WTC11 (cell line): ENCODE data around the gene RNF113B. TPM values are rescaled to one million over a fixed set of nuclear protein-coding genes. Genes with fewer than 3 reads are reported as not detected.

Experiments used
- ATAC-seq: fragments of 200-7000 bp; cut with Tn5 transposase; 2 replicates; pipeline ENCODE4 v1.10.0; 2021; ENCODE audit warnings: mild to moderate bottlenecking, moderate library complexity
- CTCF ChIA-PET: fragments of 300-600 bp; sonication (Branson Sonifier 250); formaldehyde crosslinking; loops from one replicate; lab custom pipeline; 2021; ENCODE audit warnings: antibody characterized with exemption; lab: Charles Lee
- POLR2A ChIA-PET: fragments of 350-600 bp; sonication (Branson Sonifier 250); formaldehyde crosslinking; loops from one replicate; lab custom pipeline; 2021; ENCODE audit warnings: antibody characterized with exemption; lab: Charles Lee
- DNase-seq: peaks from one replicate; pipeline ENCODE4 v3.0.0; 2021; ENCODE audit warnings: low spot score
- H3K27ac Mint-ChIP-seq: 2 replicates; pipeline ENCODE4 v1.8.0; 2021; ENCODE audit warnings: mixed read lengths
- H3K27me3 Mint-ChIP-seq: 2 replicates; pipeline ENCODE4 v1.8.0; 2021; ENCODE audit warnings: low read depth, mild to moderate bottlenecking, moderate library complexity, mixed read lengths
- H3K36me3 Mint-ChIP-seq: 2 replicates; pipeline ENCODE4 v1.8.0; 2021; ENCODE audit warnings: mixed read lengths
- H3K4me1 Mint-ChIP-seq: 2 replicates; pipeline ENCODE4 v1.8.0; 2022; ENCODE audit warnings: mixed read lengths
- H3K4me3 Mint-ChIP-seq: 2 replicates; pipeline ENCODE4 v1.8.0; 2021; ENCODE audit warnings: mild to moderate bottlenecking, moderate library complexity, mixed read lengths
- H3K9me3 Mint-ChIP-seq: 2 replicates; pipeline ENCODE4 v1.8.0; 2021; ENCODE audit warnings: mixed read lengths
- CREM ChIP-seq: sonication (generic); formaldehyde crosslinking; IDR thresholded peaks from 2 replicates; pipeline ENCODE4 v1.8.1; 2022; ENCODE audit warnings: mild to moderate bottlenecking, missing genetic modification reagents, moderate library complexity
- EMX1 ChIP-seq: fragments of 250-450 bp; sonication (Bioruptor Pico); IDR thresholded peaks from 2 replicates; pipeline ENCODE4 v1.8.0; 2021; ENCODE audit warnings: mild to moderate bottlenecking
- HMGA2 ChIP-seq: fragments of 250-450 bp; sonication (Bioruptor Pico); IDR thresholded peaks from 2 replicates; pipeline ENCODE4 v1.4.0; 2021; ENCODE audit warnings: mild to moderate bottlenecking, moderate library complexity
- IRF2 ChIP-seq: sonication (generic); formaldehyde crosslinking; IDR thresholded peaks from 2 replicates; pipeline ENCODE4 v1.8.0; 2022; ENCODE audit warnings: low read depth, missing genetic modification reagents, borderline replicate concordance
- MYBL2 ChIP-seq: sonication (generic); formaldehyde crosslinking; IDR thresholded peaks from 2 replicates; pipeline ENCODE4 v1.8.1; 2023; ENCODE audit warnings: mild to moderate bottlenecking, moderate library complexity, missing genetic modification reagents
- NFATC4 ChIP-seq: fragments of 250-450 bp; sonication (Bioruptor Pico); IDR thresholded peaks from 2 replicates; pipeline ENCODE4 v1.9.0; 2021; ENCODE audit warnings: mild to moderate bottlenecking
- NR1H2 ChIP-seq: sonication (generic); formaldehyde crosslinking; IDR thresholded peaks from 2 replicates; pipeline ENCODE4 v1.9.0; 2021; ENCODE audit warnings: mild to moderate bottlenecking, moderate library complexity, missing genetic modification reagents
- NR2C2 ChIP-seq: sonication (generic); formaldehyde crosslinking; IDR thresholded peaks from 2 replicates; pipeline ENCODE4 v1.8.0; 2022; ENCODE audit warnings: mild to moderate bottlenecking, missing genetic modification reagents
- RELA ChIP-seq: sonication (generic); formaldehyde crosslinking; IDR thresholded peaks from 2 replicates; pipeline ENCODE4 v1.8.1; 2022; ENCODE audit warnings: missing genetic modification reagents, mild to moderate bottlenecking, borderline replicate concordance
- SP1 ChIP-seq: sonication (generic); formaldehyde crosslinking; conservative IDR thresholded peaks from 2 replicates; pipeline ENCODE4 v1.8.1; 2022; ENCODE audit warnings: missing genetic modification reagents
- ZNF121 ChIP-seq: sonication (generic); formaldehyde crosslinking; IDR thresholded peaks from 2 replicates; pipeline ENCODE4 v1.8.0; 2023; ENCODE audit warnings: missing genetic modification reagents
- ZNF232 ChIP-seq: sonication (generic); formaldehyde crosslinking; IDR thresholded peaks from 2 replicates; pipeline ENCODE4 v1.8.0; 2022; ENCODE audit warnings: mild to moderate bottlenecking, missing genetic modification reagents
- ZNF416 ChIP-seq: fragments of 250-450 bp; sonication (Bioruptor Pico); IDR thresholded peaks from 2 replicates; pipeline ENCODE4 v1.9.0; 2021; ENCODE audit warnings: mild to moderate bottlenecking, inconsistent platforms
- total RNA-seq: library from RNA; stranded (reverse); gene quantifications from 3 replicates; pipeline ENCODE4 v1.2.3, GENCODE V29; 2021
- TF ChIP-seq, protein P1 (sequence below): sonication (generic); formaldehyde crosslinking; IDR thresholded peaks from 2 replicates; pipeline ENCODE4 v1.8.0; 2023; ENCODE audit warnings: missing genetic modification reagents
- TF ChIP-seq, protein P2 (sequence below): fragments of 250-450 bp; sonication (Bioruptor Pico); IDR thresholded peaks from 2 replicates; pipeline ENCODE4 v1.9.0; 2021; ENCODE audit warnings: moderate library complexity, mild to moderate bottlenecking, inconsistent platforms, borderline replicate concordance
- TF ChIP-seq, protein P3 (sequence below): fragments of 250-450 bp; sonication (Bioruptor Pico); IDR thresholded peaks from 2 replicates; pipeline ENCODE4 v1.8.0; 2021; ENCODE audit warnings: mild to moderate bottlenecking
- TF ChIP-seq, protein P4 (sequence below): fragments of 200-600 bp; IDR thresholded peaks from 2 replicates; pipeline ENCODE4 v1.8.0; 2022; ENCODE audit warnings: antibody characterized with exemption
- TF ChIP-seq, protein P5 (sequence below): sonication (generic); formaldehyde crosslinking; IDR thresholded peaks from 2 replicates; pipeline ENCODE4 v1.8.0; 2023; ENCODE audit warnings: mild to moderate bottlenecking, missing genetic modification reagents
- TF ChIP-seq, protein P6 (sequence below): sonication (generic); formaldehyde crosslinking; IDR thresholded peaks from 2 replicates; pipeline ENCODE4 v1.8.1; 2022; ENCODE audit warnings: low read depth, mild to moderate bottlenecking, moderate library complexity, missing genetic modification reagents, borderline replicate concordance
- TF ChIP-seq, protein P7 (sequence below): sonication (generic); formaldehyde crosslinking; IDR thresholded peaks from 2 replicates; pipeline ENCODE4 v1.8.0; 2022; ENCODE audit warnings: missing genetic modification reagents
- TF ChIP-seq, protein P8 (sequence below): fragments of 250-450 bp; sonication (Bioruptor Pico); IDR thresholded peaks from 2 replicates; pipeline ENCODE4 v2.1.2; 2022; ENCODE audit warnings: mild to moderate bottlenecking, moderate library complexity

The RNF113B gene
- total RNA-seq, 1 experiment from 2014 or later: not detected

DNA sequence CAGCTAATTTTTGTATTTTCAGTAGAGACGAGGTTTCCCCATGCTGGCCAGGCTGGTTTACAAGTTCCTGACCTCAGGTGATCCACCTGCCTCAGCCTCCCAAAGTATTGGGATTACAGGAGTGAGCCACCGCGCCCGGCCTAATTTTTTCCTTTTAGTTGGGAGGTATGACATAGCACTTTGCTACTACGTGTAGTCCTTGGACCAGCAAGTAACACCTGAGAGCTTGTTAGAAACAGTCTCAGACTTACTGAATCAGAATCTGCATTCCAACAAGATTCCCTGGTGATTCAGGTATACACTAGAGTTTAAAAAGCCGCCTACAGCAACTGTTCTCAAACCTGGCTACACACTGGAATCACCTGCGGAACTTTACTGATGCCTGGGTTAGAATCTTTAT lies 36.0 kb downstream of the RNF113B start (continued):
- TF ChIP-seq ZNF416 (no peak), MYBL2 (CRISPR knock-in tag) (no peak)
- TF ChIP-seq, protein P1, sequence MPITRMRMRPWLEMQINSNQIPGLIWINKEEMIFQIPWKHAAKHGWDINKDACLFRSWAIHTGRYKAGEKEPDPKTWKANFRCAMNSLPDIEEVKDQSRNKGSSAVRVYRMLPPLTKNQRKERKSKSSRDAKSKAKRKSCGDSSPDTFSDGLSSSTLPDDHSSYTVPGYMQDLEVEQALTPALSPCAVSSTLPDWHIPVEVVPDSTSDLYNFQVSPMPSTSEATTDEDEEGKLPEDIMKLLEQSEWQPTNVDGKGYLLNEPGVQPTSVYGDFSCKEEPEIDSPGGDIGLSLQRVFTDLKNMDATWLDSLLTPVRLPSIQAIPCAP (CRISPR knock-in tag): no peak

DNA sequence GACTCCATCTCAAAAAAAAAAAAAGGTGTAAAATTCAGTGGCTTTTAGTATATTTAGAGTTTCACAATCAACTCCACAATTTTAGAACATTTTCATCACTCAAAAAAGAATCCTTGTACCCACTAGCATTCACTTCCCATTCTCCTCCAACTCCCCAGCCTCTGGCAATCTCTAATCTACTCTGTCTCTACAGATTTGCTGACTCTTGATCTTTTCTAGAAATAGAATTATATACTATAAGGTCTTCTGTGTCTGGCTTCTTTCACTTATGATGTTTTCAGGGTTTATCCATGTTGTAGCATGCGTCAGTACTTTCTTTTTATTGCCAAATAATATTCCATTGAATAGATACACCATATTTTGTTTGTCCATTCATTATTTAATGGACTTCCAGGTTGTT lies 42.2 kb downstream of the RNF113B start:
- ATAC-seq (no peak), DNase-seq (no peak)
- Mint-ChIP-seq H3K9me3 (no peaks in the 10 kb centered on the region), H3K36me3 (no peaks in the 10 kb centered on the region), H3K27me3 (no peaks in the 10 kb centered on the region; the same call in none of the 2 replicates), H3K4me3 (no peak overlapping the region), H3K27ac (no peak overlapping the region), H3K4me1 (no peaks in the 10 kb centered on the region)
- ChIA-PET POLR2A (no interaction called here), CTCF (no interaction called here)
- TF ChIP-seq, protein P2, sequence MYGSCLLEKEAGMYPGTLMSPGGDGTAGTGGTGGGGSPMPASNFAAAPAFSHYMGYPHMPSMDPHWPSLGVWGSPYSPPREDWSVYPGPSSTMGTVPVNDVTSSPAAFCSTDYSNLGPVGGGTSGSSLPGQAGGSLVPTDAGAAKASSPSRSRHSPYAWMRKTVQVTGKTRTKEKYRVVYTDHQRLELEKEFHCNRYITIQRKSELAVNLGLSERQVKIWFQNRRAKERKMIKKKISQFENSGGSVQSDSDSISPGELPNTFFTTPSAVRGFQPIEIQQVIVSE (CRISPR knock-in tag): no peak
- TF ChIP-seq HMGA2 (CRISPR knock-in tag): no peak
- TF ChIP-seq SP1: no peak
- TF ChIP-seq, protein P3, sequence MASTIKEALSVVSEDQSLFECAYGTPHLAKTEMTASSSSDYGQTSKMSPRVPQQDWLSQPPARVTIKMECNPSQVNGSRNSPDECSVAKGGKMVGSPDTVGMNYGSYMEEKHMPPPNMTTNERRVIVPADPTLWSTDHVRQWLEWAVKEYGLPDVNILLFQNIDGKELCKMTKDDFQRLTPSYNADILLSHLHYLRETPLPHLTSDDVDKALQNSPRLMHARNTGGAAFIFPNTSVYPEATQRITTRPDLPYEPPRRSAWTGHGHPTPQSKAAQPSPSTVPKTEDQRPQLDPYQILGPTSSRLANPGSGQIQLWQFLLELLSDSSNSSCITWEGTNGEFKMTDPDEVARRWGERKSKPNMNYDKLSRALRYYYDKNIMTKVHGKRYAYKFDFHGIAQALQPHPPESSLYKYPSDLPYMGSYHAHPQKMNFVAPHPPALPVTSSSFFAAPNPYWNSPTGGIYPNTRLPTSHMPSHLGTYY (CRISPR knock-in tag): no peak
- TF ChIP-seq, protein P4, sequence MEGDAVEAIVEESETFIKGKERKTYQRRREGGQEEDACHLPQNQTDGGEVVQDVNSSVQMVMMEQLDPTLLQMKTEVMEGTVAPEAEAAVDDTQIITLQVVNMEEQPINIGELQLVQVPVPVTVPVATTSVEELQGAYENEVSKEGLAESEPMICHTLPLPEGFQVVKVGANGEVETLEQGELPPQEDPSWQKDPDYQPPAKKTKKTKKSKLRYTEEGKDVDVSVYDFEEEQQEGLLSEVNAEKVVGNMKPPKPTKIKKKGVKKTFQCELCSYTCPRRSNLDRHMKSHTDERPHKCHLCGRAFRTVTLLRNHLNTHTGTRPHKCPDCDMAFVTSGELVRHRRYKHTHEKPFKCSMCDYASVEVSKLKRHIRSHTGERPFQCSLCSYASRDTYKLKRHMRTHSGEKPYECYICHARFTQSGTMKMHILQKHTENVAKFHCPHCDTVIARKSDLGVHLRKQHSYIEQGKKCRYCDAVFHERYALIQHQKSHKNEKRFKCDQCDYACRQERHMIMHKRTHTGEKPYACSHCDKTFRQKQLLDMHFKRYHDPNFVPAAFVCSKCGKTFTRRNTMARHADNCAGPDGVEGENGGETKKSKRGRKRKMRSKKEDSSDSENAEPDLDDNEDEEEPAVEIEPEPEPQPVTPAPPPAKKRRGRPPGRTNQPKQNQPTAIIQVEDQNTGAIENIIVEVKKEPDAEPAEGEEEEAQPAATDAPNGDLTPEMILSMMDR: no peak
- TF ChIP-seq EMX1 (CRISPR knock-in tag): no peak

DNA sequence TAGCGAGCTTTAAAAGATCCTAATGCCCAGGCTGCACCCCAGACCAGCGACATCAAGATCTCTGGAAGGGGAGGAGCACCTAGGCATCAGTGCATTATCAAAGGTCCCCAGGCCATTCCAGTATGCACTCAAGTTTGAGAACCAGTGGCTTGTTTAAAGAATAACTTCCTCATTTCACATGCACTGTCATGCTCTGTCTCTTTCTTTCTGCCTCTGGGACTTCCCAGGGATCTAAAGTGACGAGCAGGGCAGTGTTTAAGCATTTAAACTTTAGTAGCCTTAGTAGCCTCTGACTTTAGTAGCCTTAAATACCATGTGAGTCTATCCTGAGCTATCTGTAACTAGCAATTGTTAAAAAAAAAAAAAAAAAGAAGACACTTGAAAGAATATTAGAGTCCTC lies 43.1 kb downstream of the RNF113B start:
- no peak for ATAC-seq
- no peak overlapping the region for H3K4me3 Mint-ChIP-seq
- peaks cover 2% of the 10 kb centered on the region; the same call in 1 of the 2 replicates for H3K9me3 Mint-ChIP-seq
- H3K27me3 Mint-ChIP-seq: no peaks in the 10 kb centered on the region; the same call in none of the 2 replicates
- POLR2A ChIA-PET: no interaction called here
- H3K4me1 Mint-ChIP-seq: no peaks in the 10 kb centered on the region
- H3K27ac Mint-ChIP-seq: no peak overlapping the region
- CTCF ChIA-PET: no interaction called here
- no peak for DNase-seq
- H3K36me3 Mint-ChIP-seq: no peaks in the 10 kb centered on the region
- TF ChIP-seq, protein P5, sequence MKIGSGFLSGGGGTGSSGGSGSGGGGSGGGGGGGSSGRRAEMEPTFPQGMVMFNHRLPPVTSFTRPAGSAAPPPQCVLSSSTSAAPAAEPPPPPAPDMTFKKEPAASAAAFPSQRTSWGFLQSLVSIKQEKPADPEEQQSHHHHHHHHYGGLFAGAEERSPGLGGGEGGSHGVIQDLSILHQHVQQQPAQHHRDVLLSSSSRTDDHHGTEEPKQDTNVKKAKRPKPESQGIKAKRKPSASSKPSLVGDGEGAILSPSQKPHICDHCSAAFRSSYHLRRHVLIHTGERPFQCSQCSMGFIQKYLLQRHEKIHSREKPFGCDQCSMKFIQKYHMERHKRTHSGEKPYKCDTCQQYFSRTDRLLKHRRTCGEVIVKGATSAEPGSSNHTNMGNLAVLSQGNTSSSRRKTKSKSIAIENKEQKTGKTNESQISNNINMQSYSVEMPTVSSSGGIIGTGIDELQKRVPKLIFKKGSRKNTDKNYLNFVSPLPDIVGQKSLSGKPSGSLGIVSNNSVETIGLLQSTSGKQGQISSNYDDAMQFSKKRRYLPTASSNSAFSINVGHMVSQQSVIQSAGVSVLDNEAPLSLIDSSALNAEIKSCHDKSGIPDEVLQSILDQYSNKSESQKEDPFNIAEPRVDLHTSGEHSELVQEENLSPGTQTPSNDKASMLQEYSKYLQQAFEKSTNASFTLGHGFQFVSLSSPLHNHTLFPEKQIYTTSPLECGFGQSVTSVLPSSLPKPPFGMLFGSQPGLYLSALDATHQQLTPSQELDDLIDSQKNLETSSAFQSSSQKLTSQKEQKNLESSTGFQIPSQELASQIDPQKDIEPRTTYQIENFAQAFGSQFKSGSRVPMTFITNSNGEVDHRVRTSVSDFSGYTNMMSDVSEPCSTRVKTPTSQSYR (CRISPR knock-in tag): no peak
- TF ChIP-seq, protein P6, sequence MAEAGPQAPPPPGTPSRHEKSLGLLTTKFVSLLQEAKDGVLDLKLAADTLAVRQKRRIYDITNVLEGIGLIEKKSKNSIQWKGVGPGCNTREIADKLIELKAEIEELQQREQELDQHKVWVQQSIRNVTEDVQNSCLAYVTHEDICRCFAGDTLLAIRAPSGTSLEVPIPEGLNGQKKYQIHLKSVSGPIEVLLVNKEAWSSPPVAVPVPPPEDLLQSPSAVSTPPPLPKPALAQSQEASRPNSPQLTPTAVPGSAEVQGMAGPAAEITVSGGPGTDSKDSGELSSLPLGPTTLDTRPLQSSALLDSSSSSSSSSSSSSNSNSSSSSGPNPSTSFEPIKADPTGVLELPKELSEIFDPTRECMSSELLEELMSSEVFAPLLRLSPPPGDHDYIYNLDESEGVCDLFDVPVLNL (CRISPR knock-in tag): no peak
- TF ChIP-seq, protein P7, sequence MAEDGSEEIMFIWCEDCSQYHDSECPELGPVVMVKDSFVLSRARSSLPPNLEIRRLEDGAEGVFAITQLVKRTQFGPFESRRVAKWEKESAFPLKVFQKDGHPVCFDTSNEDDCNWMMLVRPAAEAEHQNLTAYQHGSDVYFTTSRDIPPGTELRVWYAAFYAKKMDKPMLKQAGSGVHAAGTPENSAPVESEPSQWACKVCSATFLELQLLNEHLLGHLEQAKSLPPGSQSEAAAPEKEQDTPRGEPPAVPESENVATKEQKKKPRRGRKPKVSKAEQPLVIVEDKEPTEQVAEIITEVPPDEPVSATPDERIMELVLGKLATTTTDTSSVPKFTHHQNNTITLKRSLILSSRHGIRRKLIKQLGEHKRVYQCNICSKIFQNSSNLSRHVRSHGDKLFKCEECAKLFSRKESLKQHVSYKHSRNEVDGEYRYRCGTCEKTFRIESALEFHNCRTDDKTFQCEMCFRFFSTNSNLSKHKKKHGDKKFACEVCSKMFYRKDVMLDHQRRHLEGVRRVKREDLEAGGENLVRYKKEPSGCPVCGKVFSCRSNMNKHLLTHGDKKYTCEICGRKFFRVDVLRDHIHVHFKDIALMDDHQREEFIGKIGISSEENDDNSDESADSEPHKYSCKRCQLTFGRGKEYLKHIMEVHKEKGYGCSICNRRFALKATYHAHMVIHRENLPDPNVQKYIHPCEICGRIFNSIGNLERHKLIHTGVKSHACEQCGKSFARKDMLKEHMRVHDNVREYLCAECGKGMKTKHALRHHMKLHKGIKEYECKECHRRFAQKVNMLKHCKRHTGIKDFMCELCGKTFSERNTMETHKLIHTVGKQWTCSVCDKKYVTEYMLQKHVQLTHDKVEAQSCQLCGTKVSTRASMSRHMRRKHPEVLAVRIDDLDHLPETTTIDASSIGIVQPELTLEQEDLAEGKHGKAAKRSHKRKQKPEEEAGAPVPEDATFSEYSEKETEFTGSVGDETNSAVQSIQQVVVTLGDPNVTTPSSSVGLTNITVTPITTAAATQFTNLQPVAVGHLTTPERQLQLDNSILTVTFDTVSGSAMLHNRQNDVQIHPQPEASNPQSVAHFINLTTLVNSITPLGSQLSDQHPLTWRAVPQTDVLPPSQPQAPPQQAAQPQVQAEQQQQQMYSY (CRISPR knock-in tag): no peak
- TF ChIP-seq ZNF121: no peak
- no peak for TF ChIP-seq ZNF232 (CRISPR knock-in tag)
- TF ChIP-seq CREM (CRISPR knock-in tag): no peak
- TF ChIP-seq NR2C2 (CRISPR knock-in tag): no peak
- no peak for TF ChIP-seq NFATC4 (CRISPR knock-in tag)
- no peak for TF ChIP-seq NR1H2
- TF ChIP-seq RELA (CRISPR knock-in tag): no peak
- TF ChIP-seq, protein P8, sequence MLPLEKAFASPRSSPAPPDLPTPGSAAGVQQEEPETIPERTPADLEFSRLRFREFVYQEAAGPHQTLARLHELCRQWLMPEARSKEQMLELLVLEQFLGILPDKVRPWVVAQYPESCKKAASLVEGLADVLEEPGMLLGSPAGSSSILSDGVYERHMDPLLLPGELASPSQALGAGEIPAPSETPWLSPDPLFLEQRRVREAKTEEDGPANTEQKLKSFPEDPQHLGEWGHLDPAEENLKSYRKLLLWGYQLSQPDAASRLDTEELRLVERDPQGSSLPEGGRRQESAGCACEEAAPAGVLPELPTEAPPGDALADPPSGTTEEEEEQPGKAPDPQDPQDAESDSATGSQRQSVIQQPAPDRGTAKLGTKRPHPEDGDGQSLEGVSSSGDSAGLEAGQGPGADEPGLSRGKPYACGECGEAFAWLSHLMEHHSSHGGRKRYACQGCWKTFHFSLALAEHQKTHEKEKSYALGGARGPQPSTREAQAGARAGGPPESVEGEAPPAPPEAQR (CRISPR knock-in tag): no peak
- TF ChIP-seq IRF2: no peak
